CD4-positive, alpha-beta T cell treated with Interleukin-4 for 4 hours (primary cell): ENCODE results near the gene ATG13.
A peak's percentile ranks its signal among the peaks of the same experiment; 100 is the strongest.
"Not testable (repeated sequence)": the region's sequence is repeated elsewhere in the genome, so short reads cannot be mapped to it uniquely, and the experiment has no call there.

Experiments
- DNase-seq: peaks from one replicate; pipeline ENCODE4 v3.0.0-alpha.2; 2020

ATG13 gene

DNA sequence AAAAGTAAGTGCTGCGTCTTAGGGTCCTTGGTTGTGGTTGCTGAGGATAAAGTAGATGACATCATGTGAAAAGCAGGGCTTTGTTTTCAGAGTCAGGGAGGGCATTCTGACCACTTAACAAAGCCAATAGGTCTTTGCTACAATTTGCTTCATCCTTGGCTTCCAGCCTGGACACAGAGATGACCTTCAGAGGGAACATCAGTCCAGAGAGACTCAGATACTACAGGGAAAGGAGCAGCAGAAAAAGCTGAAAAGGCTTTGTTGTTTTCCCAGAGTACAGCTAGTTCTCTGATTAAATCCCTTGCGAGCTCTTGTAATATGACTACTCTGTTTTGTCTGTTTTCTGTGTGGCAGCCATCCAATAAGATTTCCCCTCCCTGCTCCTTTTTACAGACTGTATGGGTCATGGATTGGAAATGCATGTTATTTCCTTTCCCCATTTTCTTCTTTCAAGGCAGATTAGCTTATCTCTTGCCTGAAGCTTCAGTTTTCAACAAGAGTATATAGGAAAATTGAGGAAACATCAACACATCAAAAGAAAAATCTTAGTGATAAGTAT lies 31.9 kb downstream of the ATG13 start:
- DNase-seq: no peak

DNA sequence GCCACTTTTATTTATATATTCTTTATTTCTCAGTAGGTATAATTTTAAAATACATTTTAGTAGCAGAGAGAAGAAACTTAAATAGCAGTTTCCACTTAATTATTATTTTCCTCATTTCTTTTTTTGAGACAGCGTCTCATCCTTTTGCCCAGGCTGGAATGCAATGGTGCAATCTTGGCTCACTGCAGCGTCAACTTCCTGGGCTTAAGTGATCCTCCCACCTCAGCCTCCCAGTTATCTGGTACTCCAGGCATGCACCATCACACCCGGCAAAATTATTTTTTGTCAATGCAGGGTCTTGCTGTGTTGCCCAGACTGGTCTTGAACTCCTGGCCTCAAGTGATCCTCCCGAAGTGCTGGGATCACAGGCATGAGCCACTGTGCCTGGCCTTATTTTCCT lies 38.3 kb downstream of the ATG13 start:
- no peak for DNase-seq

DNA sequence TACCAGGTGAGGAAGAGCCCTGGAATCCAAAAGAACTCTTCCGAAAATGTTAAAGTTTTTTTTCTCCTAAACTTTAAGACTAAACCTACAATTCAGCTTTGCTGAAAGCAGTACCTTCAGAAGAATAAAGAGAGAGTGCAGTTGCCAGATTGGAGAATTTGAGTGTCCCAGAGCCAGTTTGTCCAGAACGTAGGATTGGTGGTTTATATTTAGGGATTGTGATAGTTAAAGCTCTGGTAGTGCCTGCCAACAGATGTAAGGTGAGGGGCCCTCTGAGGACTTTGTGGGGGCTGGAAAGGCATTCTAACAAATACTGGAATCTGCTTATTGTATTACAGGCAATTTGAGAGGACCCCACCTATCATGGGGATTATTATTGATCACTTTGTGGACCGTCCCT lies 39.8 kb downstream of the ATG13 start:
- no peak for DNase-seq

DNA sequence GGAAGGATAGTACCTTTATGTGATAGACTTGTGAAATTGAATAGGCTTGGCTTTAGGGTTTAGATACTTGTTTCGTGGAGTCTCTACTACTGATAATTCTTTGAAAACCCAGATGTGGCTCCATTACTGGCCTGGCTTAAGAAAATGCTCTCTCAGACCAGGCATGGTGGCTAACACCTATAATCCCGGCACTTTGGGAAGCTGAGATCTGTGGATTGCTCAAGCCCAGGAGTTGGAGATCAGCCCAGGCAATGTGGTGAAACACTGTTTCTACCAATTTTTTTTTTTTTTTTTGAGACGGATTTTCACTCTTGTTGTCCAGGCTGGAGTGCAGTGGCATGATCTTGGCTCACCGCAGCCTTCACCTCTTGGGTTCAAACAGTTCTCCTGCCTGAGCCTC lies 40.9 kb downstream of the ATG13 start:
- DNase-seq: no peak

DNA sequence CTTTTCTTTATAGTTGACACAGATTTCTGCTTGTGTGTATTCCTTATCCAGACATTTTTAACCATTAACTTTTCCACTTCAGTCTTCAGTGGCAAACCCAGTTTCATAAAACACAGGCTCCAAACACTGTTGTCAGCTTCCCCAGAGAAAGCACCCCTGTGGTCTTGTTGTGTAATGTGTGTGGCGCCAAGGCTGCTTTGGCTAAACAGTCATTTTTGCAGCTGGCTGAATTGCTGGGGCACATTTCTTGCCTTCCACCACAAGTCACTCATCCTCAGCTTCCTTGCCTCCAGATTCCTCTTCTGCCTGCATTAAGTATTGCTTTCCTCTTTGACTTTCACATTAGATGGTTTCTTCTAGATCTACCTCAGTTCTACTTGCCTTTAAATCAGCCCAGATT lies 42.6 kb downstream of the ATG13 start:
- no peak for DNase-seq

DNA sequence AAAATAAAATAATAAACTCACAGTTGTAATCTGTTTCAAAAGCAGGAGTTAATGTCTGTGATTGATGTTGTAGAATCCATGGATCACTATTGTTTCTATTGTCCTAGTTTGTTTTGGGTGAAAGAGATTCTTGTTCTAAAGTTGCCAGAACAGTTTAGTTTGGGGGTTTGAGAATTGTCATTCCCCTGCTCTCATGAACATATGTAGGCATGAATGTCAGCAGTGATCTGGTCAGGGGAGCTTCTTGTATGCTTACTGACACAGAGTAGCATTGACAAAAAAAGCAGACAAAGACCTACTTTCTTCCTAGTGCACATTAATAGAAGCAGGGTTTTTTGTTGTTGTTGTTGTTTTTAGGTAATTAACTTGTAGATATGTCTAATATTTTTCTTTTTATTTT lies 44.5 kb downstream of the ATG13 start:
- no peak for DNase-seq

DNA sequence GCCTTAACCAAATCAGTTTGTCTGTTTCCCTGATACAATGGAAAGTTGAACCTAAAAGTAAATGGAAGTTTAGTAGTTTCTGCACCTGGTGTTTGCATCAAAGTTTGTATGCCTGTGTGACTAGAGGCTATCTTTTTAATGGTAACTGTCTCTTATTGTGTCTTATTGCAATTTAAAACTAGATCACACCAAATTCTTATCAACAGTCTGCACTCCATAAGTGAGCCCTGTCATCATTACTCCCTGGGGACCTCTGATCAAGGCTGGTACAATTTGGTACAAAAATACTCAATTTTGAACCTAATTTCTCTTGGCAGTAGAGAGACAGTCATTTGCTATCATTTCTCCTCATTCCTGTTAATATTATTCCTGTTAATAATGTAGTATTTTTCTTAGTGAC lies 45.0 kb downstream of the ATG13 start:
- DNase-seq: no peak

DNA sequence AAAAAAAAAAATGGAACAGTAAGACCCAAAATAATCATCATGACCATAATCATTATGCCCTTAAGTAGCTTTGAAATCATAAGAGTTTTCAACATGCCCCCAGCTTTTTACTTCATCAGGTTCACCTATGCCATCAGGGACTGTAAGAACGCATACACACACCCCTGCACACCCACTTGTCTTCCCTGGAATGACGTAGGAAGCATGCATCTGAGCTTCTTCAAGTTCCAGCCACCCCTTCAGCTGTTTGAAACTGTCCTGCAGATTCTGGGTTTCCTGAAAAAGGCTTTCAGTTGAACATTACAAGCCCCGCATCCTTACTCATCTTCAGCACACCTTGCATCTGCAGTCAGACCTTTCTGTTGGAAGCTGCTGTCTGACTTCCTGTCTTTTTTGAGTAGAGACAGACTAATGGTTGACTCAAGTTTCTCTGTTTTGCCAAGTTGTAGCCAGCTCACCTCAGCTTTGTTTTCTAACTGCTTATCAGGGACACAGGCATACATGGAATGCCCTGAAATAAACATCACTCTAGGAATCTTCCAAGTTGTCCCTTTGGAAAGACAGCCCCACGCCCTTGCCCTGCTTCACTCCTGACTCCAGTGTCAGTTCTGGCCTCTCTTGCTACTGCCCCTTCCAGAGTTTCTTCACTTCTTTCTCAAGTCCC lies 46.1 kb downstream of the ATG13 start:
- DNase-seq: no peak

DNA sequence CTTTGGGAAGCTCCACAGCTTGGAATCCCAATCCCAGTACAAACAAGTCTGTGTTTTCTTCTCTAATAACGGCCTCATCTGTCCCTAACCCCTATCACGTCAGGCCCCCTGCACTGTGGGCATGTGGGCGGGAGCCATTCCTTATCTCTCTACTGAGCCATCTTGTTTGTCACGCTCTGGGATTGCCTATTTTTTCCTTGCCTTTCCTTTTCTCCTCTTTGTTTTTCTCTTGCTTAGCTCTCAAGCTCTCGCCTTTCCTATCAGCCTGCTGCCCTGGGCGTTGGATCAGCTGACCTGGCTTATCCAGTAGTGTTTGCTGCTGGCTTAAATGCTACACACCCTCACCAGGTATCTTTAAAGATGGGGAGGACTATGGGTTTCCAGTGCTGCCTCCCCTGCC lies 47.3 kb downstream of the ATG13 start:
- DNase-seq: no peak

DNA sequence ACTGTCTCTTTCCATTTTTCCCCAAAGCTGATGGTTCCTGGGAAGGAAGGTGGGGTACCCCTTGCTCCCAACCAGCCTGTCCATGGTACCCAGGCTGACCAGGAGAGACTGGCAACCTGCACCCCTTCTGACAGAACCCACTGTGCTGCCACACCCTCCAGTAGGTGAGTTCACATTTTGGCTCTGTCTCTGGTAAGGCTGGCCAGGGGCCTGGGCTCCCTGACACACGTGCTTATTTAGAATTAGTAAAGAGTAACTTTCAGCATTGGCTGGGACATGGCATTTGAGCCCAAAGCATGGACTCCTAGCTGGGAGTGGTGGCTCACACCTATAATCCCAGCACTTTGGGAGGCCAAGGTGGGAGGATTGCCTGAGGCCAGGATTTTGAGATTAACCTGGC lies 48.0 kb downstream of the ATG13 start:
- no peak for DNase-seq

DNA sequence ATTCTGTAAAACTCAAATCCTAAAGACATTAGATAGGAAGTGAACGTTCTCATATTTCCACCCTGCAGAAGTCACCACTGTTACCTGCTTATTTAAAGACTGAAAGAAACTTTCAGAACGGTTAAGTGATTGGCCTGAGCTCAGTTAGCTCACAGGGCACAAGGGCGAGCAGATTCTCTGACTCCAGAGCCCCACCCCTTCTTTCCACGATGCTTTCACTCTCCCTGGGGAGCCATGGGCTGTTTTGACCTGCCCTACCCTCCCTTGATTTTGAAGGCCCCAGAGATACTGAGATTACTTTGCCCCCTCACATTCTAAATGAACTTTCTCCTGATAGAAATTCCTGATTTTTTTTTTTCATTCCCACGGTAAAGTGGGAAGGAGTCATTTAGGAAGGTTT lies 49.2 kb downstream of the ATG13 start:
- DNase-seq: no peak

DNA sequence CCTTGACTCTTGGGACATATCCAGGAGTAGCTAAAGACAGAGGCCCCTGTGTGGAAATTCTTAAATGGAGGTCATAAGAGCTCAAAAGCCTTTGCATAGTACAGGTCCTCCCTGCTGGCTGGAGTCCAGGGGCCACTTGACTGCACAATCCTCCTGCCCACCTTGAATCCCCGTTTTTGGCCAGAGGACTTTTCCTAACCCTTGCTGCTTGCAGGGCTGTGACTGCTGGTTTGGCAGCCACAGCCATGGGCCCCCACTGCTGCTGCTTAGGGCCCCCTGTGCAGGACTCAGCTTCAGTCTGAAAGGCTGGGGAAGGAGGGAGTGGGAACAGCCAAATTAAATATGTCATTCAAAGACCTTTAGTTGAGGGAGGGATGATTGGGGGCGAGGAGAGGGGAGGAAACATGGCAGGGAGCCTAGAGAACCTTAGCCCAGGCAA lies 49.7 kb downstream of the ATG13 start:
- DNase-seq: no peak

DNA sequence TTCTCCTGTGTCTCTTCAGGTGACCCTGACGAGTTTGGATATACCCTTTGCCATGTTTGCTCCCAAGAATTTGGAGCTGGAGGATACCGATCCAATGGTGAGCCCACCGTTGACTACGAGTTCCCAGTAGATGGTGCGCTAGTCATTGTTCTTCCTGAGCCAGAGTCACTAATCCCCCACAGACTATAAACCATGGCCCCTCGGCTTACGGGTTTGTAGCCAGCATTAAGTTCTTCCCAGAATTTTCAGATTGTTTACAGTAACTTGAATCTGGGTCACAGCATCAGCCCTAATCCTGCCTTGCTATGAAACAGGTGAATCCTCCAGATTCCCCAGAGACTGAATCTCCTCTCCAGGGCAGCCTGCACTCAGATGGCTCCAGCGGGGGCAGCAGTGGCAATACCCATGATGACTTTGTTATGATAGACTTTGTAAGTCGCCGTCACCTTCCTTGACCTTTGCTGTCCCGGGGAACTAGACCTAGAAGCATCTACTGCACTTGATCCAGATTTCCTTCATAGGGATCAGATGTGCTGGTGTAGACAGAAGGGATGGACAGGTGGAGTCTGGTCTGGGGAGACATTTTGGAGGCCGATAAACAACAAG lies 51.2 kb downstream of the ATG13 start:
- no peak for DNase-seq

DNA sequence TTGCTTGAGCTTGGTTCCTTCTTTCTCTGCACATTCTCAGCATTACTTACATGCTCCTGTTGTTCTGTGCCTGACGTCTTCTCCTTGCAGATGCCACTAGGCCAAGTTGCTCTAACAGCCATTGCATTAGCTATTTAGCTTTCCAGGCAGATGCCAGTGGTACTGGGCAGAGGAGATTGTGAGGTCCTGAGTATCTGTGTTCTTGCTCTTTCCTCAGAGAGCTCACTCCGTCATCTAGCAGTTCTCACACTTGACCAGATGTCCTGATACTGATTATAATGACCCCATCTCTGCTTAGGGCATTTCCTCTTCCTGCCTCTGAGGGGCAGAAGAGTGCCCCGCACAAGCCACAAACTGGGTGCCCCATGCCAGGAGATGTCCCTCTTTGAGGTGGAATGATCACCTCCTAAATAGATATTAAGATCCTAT lies 52.4 kb downstream of the ATG13 start:
- DNase-seq: peak; percentile 8

DNA sequence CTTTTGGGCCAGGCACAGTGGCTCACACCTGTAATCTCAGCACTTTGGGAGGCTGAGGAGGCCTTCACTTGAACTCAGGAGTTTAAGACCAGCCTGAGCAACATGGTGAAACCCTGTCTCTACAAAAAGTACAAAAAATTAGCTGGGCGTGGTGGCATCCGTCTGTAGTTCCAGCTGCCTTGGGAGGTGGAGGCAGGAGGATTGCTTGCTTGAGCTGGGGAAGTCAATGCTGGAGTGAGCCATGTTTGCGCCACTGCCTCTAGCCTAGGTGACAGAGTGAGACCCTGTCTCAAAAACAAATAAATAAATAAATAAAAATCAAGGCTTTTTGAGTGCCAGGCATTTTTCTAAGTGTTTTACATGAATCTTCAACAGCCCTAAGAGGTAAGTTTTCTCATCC lies 53.2 kb downstream of the ATG13 start:
- DNase-seq: not testable (repeated sequence)

DNA sequence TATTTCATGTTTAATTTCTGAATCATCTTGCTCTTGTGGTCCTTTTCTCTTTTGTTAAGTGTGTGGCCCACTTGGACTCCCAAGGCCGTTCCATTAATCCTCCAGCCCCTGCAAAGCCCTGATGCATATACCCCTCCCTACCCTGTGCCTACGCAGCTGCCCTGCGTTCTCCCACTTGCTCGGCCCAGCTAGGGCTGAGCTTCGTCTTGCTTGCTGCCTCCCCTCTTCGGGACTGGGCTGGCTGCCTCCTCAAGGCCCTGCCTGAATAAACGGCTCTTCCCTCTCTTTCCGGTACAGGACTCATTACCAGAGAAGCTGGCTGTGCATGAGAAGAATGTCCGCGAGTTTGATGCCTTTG lies 54.6 kb downstream of the ATG13 start:
- DNase-seq: no peak

DNA sequence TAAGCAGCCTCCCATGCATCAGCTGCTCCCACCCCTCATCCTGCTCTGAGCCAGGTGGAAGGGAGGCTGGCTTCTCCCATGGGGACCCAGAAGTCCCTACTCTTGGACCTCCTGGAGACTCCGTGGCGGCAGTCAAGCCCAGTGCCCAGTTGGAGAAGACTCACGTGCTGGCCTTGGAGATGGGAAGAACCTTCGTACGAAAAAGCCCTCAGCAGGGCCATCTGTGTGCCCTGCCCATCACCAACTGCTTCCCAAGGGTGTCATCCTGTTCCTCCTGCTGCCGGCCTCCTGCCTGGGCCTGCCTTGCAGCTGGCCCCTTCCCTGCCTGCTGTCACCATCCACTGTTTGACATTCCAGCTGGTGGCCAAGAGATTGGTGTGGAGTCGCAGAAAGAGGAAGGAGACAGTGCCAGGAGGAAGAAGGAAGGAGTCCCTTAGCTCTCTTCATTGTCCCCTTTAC lies 55.1 kb downstream of the ATG13 start:
- no peak for DNase-seq

DNA sequence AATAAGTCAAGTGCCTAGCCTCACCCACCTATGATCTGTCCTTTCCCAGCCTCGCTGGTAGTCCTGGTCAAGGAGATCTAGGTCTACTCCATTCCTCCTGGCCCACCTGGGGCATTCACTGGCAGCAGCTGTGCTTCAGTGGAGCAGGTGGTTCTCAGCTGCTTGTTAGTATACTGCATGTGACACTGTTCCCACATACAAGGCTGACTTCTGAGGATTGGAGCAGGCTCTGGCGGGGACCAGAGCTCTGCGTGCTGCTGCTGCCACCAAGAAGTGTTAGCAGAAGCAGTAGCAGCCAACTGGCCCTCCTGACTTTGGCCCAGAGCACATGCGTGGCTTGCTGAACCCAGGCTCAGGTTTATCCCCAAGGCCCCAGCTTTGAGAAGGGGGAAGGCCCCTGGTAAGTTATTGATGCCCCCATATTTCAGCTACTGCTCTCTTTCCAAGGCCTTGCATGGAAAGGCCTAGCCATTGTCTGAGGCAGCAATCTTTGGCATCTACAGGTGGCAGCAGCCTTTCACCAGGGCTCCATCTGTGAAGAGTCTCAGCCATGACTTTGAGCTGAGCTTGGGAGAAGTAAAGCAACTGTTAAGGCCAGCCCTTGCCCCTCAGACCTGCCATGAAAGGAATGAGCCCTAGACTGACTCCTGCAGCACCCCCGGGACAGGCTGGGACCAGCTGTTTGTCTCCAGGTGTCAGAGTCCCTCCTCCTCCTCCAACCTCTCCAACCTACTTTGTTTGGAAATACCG lies 56.5 kb downstream of the ATG13 start:
- no peak for DNase-seq

DNA sequence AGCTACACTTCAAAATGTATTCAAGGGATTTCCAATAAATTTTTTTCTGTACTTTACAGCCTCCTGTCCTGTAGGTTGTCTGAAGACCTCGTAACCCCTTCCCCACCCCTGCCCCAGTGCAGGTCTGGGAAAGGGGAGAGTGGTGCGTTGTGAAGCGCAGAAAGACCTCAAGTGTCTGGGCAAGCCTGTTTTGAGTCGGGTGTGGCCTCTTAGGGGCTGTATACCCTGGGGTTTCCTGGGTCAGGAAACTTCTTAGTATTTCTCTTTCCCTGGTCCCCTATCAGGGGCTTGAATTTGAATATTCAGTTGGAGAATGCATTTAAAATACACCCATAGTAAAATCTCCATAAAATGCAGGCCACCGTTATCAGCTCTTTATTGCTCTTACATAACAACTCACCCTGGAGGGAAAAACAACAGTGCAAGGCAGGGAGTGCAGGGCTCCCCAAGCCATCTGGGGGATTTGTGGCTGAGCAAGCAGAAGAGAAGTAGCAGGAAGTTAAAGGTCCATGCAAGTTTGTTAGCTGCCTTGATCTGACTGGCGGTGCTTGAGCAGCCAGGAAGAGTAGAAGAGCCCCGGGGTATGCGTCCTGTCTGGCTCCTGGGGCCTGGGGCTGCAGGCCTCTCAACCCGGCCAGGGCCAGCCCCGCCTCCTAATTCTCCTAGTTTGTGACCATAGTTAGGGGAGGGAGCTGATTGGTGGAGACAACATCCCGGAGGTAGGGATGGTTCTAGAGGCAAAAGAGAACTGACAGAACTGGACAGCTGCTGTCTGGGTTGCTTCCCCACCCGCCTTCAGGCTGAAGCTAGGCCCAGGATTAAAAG lies 57.3 kb downstream of the ATG13 start:
- peak; percentile 21 for DNase-seq

DNA sequence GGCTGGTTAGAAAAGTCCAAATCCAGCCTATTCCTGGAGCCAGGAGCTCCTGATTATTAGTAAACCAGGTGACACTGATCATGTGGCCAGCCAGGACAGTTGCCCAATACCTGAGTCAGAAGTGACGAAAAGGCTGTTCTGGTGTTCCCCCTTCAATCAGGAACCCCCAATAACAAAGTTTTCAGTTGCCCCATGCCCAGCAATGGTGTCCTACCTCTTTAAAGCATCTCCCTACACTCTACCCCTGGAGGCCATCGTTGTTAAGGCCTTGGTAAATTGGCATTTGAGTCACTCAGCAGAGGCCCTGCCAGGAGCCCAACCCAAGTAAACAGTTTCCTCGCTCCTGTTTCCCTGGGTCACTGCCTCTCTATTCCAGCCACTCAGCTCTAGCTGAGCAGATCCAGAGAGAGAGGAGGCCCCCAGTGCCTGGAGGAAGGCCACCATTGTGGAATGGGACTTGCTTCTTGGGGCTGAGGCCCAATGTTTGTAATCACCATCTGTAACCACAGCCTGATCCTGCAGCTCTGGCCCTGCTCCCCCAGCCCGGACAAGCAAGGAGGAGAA lies 58.0 kb downstream of the ATG13 start:
- no peak for DNase-seq

DNA sequence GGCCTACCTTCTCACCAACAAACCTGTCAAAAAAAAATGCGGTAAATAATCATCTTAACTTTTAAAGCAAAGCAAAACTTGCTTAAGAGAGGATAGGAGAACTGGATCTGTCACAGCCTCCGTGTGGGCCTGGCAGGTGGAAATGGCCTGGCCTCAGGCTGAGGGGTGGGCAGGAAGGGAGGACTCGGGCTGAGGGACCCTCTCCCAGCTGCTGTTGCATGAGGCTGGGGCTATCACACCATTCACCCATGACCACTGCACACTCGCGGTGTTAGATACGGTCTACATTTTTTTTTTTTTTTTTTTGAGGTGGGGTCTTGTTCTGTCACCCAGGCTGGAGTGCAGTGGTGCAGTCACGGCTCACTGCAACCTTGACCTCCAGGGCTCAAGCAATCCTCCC lies 58.6 kb downstream of the ATG13 start:
- no peak for DNase-seq

DNA sequence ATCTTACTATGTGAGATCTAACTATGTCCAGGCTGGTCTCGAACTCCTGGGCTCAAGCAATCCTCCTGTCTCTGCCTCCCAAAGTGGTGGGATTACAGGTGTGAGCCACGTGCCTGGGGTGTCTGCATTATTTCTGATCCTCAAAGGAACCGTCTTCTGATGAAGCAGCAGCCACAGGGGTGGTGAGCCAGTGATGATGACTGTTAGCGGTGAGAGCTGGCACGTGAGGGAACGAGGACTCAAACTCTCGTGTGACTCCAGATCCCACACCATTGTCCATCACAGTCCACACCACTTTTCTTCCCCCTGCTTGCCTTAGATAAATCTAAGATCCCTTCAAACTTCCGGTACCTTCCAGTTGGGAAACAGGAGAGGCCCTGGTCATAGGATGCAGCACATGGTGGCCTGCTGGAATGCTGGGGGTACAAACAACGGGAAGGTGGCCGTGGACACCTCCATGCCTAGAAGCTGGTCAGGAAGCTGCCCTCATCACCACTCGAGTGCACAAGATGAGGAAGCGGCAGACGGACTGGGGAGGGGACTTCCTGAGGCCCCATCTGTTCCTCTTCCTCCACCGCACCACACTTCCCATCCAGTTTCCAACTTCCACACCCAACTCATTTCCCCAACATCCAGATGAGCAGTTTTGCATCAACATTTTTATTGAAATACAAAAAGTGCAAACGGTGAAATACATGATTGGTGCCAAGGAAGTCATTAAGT lies 59.2 kb downstream of the ATG13 start:
- DNase-seq: no peak
